ENCODE measurements around the gene ZNF644. TPM values are rescaled to one million over a fixed set of nuclear protein-coding genes. Genes with fewer than 3 reads are reported as not detected.
"Not testable (repeated sequence)": the region's sequence is repeated elsewhere in the genome, so short reads cannot be mapped to it uniquely, and the experiment has no call there.

The ZNF644 gene
- total RNA-seq, 1 donor from 2014 or later: 76.5 TPM

- Histone ChIP-seq H3K4me3 (ENCODE audit: insufficient read depth, low read depth, low read length) (no peak overlapping the region), H4K20me1 (ENCODE audit: insufficient read depth, low read length) (no peaks in the 10 kb centered on the region), H3K9me3 (ENCODE audit: insufficient read depth, low read depth, low read length) (no peaks in the 10 kb centered on the region), H3K36me3 (ENCODE audit: insufficient read depth, low read length) (no peaks in the 10 kb centered on the region), H3K27me3 (ENCODE audit: insufficient read depth, low read length) (no peaks in the 10 kb centered on the region), H3K4me2 (ENCODE audit: low read length) (no peak overlapping the region), H2AFZ (ENCODE audit: low read depth, low read length) (no peak overlapping the region), H3K4me1 (ENCODE audit: insufficient read depth, low read length) (no peaks in the 10 kb centered on the region), H3K9ac (ENCODE audit: low read length) (no peak overlapping the region), H3K27ac (ENCODE audit: low read depth, low read length) (no peak overlapping the region), H3K79me2 (ENCODE audit: insufficient read depth, low read length) (no peaks in the 10 kb centered on the region)
- H3K27me3 Mint-ChIP-seq (ENCODE audit: low read depth, unreplicated experiment): peaks cover 2% of the 10 kb centered on the region
- H3K27ac Mint-ChIP-seq (ENCODE audit: unreplicated experiment): no peak overlapping the region
- no peaks in the 10 kb centered on the region for H3K9me3 Mint-ChIP-seq (ENCODE audit: unreplicated experiment)
- no peak overlapping the region for H3K4me3 Mint-ChIP-seq (ENCODE audit: unreplicated experiment)
- FAIRE-seq (no peak), DNase-seq (ENCODE audit: low read depth) (no peak)
- H3K36me3 Mint-ChIP-seq (ENCODE audit: low read depth, unreplicated experiment): no peaks in the 10 kb centered on the region
- no peaks in the 10 kb centered on the region for H3K4me1 Mint-ChIP-seq (ENCODE audit: low read depth, unreplicated experiment)
- TF ChIP-seq CTCF (IDR thresholded peaks at IDR 0.05; ENCODE audit: insufficient read depth, low read depth, low read length): no peak
- no peak for TF ChIP-seq EZH2 (IDR thresholded peaks at IDR 0.05; ENCODE audit: insufficient read depth, low read length)
Measured at GRCh38 chr1:91057784-91058183, 35.9 kb upstream of the ZNF644 start.

GRCh38 chr1:91054780-91055481, 33.1 kb upstream of the ZNF644 start:
- Histone ChIP-seq H3K79me2 (ENCODE audit: insufficient read depth, low read length) (no peaks in the 10 kb centered on the region), H3K27ac (ENCODE audit: low read depth, low read length) (no peak overlapping the region), H3K36me3 (ENCODE audit: insufficient read depth, low read length) (no peaks in the 10 kb centered on the region), H3K4me1 (ENCODE audit: insufficient read depth, low read length) (no peaks in the 10 kb centered on the region), H3K27me3 (ENCODE audit: insufficient read depth, low read length) (no peaks in the 10 kb centered on the region), H3K9me3 (ENCODE audit: insufficient read depth, low read depth, low read length) (no peaks in the 10 kb centered on the region), H3K9ac (ENCODE audit: low read length) (no peak overlapping the region), H3K4me3 (ENCODE audit: insufficient read depth, low read depth, low read length) (no peak overlapping the region), H2AFZ (ENCODE audit: low read depth, low read length) (no peak overlapping the region), H4K20me1 (ENCODE audit: insufficient read depth, low read length) (no peaks in the 10 kb centered on the region), H3K4me2 (ENCODE audit: low read length) (no peak overlapping the region)
- Mint-ChIP-seq H3K27ac (ENCODE audit: unreplicated experiment) (no peak overlapping the region), H3K36me3 (ENCODE audit: low read depth, unreplicated experiment) (no peaks in the 10 kb centered on the region), H3K27me3 (ENCODE audit: low read depth, unreplicated experiment) (peaks cover 2% of the 10 kb centered on the region), H3K9me3 (ENCODE audit: unreplicated experiment) (no peaks in the 10 kb centered on the region), H3K4me3 (ENCODE audit: unreplicated experiment) (no peak overlapping the region), H3K4me1 (ENCODE audit: low read depth, unreplicated experiment) (no peaks in the 10 kb centered on the region)
- TF ChIP-seq EZH2 (IDR thresholded peaks at IDR 0.05; ENCODE audit: insufficient read depth, low read length) (no peak), CTCF (IDR thresholded peaks at IDR 0.05; ENCODE audit: insufficient read depth, low read depth, low read length) (no peak)
- DNase-seq (ENCODE audit: low read depth) (no peak), FAIRE-seq (no peak)

- Histone ChIP-seq H3K4me1 (ENCODE audit: insufficient read depth, low read length) (no peaks in the 10 kb centered on the region), H3K27me3 (ENCODE audit: insufficient read depth, low read length) (no peaks in the 10 kb centered on the region), H3K9me3 (ENCODE audit: insufficient read depth, low read depth, low read length) (no peaks in the 10 kb centered on the region), H3K4me2 (ENCODE audit: low read length) (no peak overlapping the region), H2AFZ (ENCODE audit: low read depth, low read length) (no peak overlapping the region), H3K36me3 (ENCODE audit: insufficient read depth, low read length) (no peaks in the 10 kb centered on the region), H3K27ac (ENCODE audit: low read depth, low read length) (no peak overlapping the region), H3K4me3 (ENCODE audit: insufficient read depth, low read depth, low read length) (no peak overlapping the region), H3K79me2 (ENCODE audit: insufficient read depth, low read length) (no peaks in the 10 kb centered on the region), H4K20me1 (ENCODE audit: insufficient read depth, low read length) (no peaks in the 10 kb centered on the region), H3K9ac (ENCODE audit: low read length) (no peak overlapping the region)
- no peak overlapping the region for H3K4me3 Mint-ChIP-seq (ENCODE audit: unreplicated experiment)
- H3K36me3 Mint-ChIP-seq (ENCODE audit: low read depth, unreplicated experiment): no peaks in the 10 kb centered on the region
- TF ChIP-seq CTCF (IDR thresholded peaks at IDR 0.05; ENCODE audit: insufficient read depth, low read depth, low read length): no peak
- no peak for TF ChIP-seq EZH2 (IDR thresholded peaks at IDR 0.05; ENCODE audit: insufficient read depth, low read length)
- H3K27ac Mint-ChIP-seq (ENCODE audit: unreplicated experiment): no peak overlapping the region
- FAIRE-seq: no peak
- no peaks in the 10 kb centered on the region for H3K9me3 Mint-ChIP-seq (ENCODE audit: unreplicated experiment)
- no peak for DNase-seq (ENCODE audit: low read depth)
- H3K4me1 Mint-ChIP-seq (ENCODE audit: low read depth, unreplicated experiment): no peaks in the 10 kb centered on the region
- no peaks in the 10 kb centered on the region for H3K27me3 Mint-ChIP-seq (ENCODE audit: low read depth, unreplicated experiment)
Measured at GRCh38 chr1:91053630-91054029, 31.8 kb upstream of the ZNF644 start.

GRCh38 chr1:91049551-91049950, 27.7 kb upstream of the ZNF644 start:
- H3K4me1 Mint-ChIP-seq (ENCODE audit: low read depth, unreplicated experiment); H3K4me3 ChIP-seq (ENCODE audit: insufficient read depth, low read depth, low read length); H3K4me2 ChIP-seq (ENCODE audit: low read length); H3K27me3 Mint-ChIP-seq (ENCODE audit: low read depth, unreplicated experiment); H3K9me3 Mint-ChIP-seq (ENCODE audit: unreplicated experiment); H3K27ac Mint-ChIP-seq (ENCODE audit: unreplicated experiment); H2AFZ ChIP-seq (ENCODE audit: low read depth, low read length); H3K4me1 ChIP-seq (ENCODE audit: insufficient read depth, low read length); H3K9ac ChIP-seq (ENCODE audit: low read length); H3K27me3 ChIP-seq (ENCODE audit: insufficient read depth, low read length); H3K27ac ChIP-seq (ENCODE audit: low read depth, low read length); H3K36me3 ChIP-seq (ENCODE audit: insufficient read depth, low read length); DNase-seq (ENCODE audit: low read depth); H3K9me3 ChIP-seq (ENCODE audit: insufficient read depth, low read depth, low read length); H4K20me1 ChIP-seq (ENCODE audit: insufficient read depth, low read length); H3K36me3 Mint-ChIP-seq (ENCODE audit: low read depth, unreplicated experiment); H3K4me3 Mint-ChIP-seq (ENCODE audit: unreplicated experiment); FAIRE-seq; H3K79me2 ChIP-seq (ENCODE audit: insufficient read depth, low read length): not testable (repeated sequence)
